Activated CD8-positive, alpha-beta memory T cell treated with anti-CD3 and anti-CD28 coated beads for 4 hours (primary cell): Measurements from ENCODE around the gene DIPK1C.

Source experiments
- DNase-seq, 2 donors: peaks; one replicate each; pipeline ENCODE4 v3.0.0-alpha.2; 2020; ENCODE audit warnings: low read depth in 2 of 2

The DIPK1C gene

DNA sequence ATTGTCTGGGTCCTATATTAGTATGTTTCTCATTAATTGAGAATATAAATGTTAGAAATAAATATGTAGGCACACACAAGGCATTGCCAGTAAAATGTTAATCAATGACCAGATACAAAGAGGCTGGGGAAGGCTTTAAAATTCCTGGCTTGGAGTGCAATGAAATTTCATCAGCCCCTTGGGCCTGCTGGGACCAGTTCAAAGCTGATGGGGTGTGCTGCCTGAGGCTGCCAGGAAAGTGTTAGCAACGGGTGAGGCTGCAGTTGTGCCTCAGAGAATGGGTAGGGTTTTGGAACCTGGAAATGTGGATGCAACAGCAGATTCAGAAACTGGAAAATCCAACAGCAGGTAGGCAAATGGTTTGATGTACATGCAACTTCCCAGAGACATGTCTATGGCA is 68.9 kb downstream of the DIPK1C start:
- no peak for DNase-seq

DNA sequence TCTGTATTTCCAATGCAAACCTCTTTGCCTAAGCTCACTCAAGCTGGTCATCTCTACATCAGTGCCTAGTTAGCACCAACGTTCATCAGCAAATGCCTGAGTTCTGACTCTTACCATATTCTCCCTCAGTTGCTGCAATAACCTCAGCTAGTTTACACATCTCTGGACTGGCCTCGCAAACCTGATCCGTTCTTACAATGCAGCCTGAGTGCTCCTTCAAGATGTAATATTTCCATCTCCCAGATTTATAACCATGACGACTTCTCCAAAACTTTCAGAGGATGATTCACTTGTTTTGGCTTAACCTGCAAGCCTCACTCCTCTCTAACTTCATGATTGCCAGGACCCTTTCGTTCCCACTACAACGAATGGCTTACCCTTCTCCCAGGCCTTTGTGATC is 69.7 kb downstream of the DIPK1C start:
- DNase-seq = no peak
